ELF-1 (cell line): Measurements from ENCODE around the gene RNF213.
"Not testable (repeated sequence)": the region's sequence is repeated elsewhere in the genome, so short reads cannot be mapped to it uniquely, and the experiment has no call there.

Experiments
- DNase-seq: peaks from one replicate; pipeline ENCODE4 v3.0.0-alpha.2; 2016; ENCODE audit warnings: low read depth, low spot score

Gene RNF213

GRCh38 chr17:80267391-80267790 lies 6.7 kb downstream of the RNF213 start:
- no peak for DNase-seq

DNA sequence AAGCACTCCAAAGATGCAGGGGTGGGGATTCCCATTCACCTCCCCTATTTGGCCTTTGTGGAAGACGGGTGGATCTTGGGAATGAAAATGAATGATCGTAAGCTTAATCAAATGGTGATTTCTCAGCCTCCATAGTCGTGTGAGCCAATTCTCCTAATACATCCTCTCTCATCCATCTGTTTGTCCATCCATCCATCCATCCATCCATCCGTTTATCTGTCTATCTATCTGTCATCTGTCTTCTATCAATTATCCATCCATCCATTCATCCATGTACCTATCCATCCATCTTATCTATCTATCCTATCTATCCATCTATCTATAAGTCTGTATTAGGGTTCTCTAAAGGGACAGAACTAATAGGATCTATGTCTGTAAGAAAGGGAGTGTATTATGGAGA lies 7.8 kb downstream of the RNF213 start:
- no peak for DNase-seq

- DNase-seq = no peak
Measured at GRCh38 chr17:80269405-80269807, 8.8 kb downstream of the RNF213 start.

DNA sequence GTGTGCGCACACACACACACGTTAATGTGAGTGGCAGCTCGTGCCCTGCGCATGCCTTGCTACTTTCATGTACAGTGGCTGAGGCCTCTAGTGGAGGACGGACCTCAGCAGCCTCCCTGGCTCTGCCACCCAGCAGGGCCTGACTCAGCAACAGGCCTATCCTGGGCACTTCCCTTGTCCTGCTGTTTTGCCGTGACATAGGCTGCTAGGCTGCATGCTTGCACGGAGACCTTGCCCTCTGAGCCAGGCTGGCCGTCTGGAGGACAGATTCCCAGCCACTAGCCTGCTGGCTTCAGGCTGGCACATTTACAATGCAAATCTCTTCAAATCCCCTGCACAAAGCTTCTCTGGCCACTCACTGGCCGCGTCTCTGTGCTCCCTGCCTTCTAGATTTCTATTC lies 9.5 kb downstream of the RNF213 start:
- peak; percentile 65 for DNase-seq

GRCh38 chr17:80270836-80271235 lies 10.2 kb downstream of the RNF213 start:
- DNase-seq = peak; percentile 84

DNA sequence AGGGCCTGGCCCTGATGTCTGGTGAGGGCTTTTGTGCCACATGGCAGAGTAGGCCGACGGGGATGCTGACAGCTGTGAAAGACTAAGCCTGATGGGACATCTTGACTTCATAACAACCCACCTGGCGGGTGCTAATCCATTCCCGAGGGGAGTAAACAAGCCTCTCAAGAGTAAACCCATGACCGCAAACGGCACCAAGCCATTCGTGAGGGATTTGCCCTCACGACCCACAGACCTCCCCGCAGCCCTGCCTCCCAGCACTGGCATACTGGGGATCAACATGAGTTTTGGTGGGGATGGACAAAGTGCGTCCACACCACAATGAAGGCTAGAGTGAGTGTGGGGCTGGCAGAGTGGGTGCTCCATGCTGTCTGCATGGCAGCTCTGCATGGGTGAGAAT lies 11.7 kb downstream of the RNF213 start:
- no peak for DNase-seq

DNA sequence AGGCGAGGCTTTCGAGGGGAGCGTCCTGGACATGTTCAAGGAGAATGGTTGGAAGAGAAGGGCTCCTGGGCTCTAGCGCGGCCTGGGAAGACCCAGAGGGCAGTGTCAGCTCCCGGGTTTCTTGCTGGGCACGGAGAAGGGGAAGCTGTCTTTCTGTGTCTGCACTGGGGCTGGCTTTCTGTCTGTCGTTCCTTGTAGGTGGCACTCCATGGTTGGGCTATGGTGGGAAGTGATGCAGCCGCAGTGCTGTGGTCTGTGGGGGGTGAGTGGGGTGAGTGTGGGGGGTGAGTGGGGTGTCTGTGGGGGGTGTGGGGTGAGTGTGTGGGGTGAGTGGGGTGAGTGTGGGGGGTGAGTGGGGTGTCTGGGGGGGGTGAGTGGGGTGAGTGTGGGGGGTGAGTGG lies 13.7 kb downstream of the RNF213 start:
- no peak for DNase-seq

- DNase-seq = no peak
Measured at GRCh38 chr17:80274871-80275449, 14.3 kb downstream of the RNF213 start.

GRCh38 chr17:80275857-80276256 lies 15.2 kb downstream of the RNF213 start:
- DNase-seq = not testable (repeated sequence)

GRCh38 chr17:80277751-80278671 lies 17.4 kb downstream of the RNF213 start:
- DNase-seq = no peak

GRCh38 chr17:80279895-80280294 lies 19.2 kb downstream of the RNF213 start:
- DNase-seq = no peak

GRCh38 chr17:80281516-80281915 lies 20.9 kb downstream of the RNF213 start:
- no peak for DNase-seq

DNA sequence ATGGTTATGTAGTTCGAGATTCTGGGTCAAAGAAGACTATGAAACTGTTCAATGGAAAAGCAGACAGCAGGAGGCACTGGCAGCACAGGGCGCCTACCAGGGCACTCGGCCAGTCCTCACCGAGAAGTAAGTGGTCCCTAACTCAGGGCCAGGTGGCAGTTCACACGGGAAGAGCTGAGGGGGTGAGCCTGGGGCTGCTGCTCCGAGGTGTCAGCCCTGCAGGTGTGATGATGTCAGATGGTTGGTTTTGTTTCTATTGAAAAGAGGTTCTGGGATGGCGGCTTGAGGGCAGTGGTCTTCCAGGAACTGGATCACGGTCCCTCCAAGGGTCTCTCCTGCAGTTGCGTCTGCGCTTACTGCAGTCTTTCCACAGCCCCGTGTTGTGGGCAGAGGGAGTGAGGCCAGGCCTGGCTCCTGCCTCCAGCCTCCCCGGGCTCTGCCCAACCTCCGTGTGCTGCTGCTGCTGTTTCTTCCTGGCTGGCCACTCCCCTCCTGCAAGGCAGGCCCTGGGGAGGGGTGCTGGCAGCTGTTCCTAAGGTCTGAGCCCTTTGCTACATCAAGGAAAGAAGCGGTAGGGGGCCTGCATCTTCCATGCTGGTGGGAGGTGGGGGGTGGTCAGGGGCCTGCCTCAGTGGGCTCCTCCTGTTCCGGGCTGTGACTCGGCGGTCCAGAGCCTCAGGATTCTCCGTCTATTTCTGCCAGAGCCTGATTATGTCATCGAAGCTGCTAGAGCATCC lies 22.6 kb downstream of the RNF213 start:
- peak; percentile 42 for DNase-seq

GRCh38 chr17:80284631-80285030 lies 24.0 kb downstream of the RNF213 start:
- DNase-seq = peak; percentile 36

DNA sequence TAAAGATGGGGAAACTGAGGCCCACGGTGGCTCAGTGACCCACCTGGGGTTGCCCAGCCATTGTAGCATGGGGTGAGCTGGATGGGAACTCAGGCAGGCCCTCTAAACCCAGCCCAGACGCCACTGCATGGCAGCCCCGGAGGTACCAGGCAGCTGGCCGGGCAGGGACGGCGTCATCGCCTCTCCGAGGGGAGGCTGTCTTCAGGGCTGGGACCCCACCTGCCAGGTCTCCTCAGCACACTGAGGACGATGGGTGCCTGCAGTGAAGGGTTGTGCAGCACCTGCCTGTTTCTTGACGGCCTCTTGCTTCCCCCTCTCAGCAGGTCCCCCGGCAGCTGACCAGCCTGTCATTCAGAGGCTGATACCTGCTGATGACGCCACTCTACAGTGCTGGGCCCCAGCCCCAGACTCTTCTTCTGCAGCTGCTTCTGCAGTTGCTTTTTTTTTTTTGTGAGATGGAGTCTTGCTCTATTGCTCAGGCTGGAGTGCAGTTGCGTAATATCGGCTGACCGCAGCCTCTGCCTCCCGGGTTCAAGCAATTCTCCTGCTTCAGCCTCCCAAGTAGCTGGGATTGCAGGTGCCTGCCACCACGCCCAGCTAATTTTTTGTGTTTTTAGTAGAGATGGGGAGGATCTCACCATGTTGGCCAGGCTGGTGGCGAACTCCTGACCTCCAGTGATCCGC lies 24.7 kb downstream of the RNF213 start:
- DNase-seq = no peak

DNA sequence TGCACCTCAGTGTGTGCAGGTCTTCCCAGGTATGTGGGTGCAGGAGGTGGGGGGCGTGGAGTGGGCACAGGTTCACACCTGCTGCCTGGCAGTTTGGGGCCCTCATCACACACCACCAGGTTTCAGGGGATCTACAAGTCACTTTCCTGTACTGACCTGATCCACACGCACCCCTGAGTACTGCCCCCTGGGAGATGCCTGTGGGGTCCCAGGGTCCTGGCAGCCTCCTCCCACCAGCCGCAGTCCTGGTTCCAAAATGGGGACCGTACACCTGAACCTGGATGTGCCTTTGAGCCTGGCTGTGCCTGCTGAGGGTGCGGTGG lies 25.9 kb downstream of the RNF213 start:
- DNase-seq = no peak

GRCh38 chr17:80287038-80287437 lies 26.4 kb downstream of the RNF213 start:
- DNase-seq = no peak

GRCh38 chr17:80287806-80288567 lies 27.3 kb downstream of the RNF213 start:
- DNase-seq = peak; percentile 19

DNA sequence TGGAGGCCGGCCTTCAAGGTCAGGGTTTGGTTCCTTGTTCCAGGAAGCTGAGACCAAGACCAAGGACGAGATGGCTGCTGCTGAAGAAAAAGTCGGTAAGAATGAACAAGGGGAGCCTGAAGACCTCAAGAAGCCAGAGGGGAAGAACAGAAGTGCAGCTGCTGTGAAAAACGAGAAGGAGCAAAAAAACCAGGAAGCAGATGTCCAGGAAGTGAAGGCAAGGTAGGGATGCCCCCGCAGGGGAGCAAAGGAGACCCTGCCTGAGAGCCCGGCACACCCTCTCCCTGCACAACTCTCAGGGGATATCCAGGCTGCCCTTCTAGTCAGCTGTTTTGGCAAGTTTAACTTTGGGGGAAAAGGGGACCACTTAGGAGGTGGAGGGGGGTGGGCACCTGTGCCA lies 29.0 kb downstream of the RNF213 start:
- no peak for DNase-seq

GRCh38 chr17:80290156-80290555 lies 29.5 kb downstream of the RNF213 start:
- DNase-seq = no peak

- no peak for DNase-seq
Measured at GRCh38 chr17:80291260-80291659, 30.6 kb downstream of the RNF213 start.
